Measurements from ENCODE around the gene ADGRE3. TPM values are rescaled to one million over a fixed set of nuclear protein-coding genes. Genes with fewer than 3 reads are reported as not detected.

Gene ADGRE3
- total RNA-seq, 1 donor, result not detected

DNA sequence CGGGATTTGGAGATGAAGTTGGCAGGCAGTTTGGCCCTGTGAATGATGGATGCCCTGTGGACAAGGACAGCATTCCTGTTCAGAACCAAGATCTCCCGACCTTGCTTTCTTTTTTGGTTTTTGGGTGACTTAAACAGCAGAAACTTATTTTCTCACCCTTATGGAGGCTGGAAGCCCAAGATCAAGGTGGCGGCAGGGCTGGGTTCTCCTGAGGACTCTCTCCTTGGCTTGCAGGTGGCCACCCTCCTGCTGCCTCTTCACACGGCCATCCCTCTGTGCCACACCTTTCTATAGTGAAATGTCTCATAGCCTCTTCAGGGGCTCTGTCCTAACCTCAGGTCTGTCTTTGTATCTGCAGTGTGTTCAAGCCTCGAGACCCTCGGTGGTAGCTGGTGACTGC, 29.2 kb upstream of the ADGRE3 start:
- H3K4me3 ChIP-seq (ENCODE audit: low read depth, low read length), result no peak overlapping the region
- no peak for DNase-seq (ENCODE audit: low read depth)
- TF ChIP-seq, protein P1, sequence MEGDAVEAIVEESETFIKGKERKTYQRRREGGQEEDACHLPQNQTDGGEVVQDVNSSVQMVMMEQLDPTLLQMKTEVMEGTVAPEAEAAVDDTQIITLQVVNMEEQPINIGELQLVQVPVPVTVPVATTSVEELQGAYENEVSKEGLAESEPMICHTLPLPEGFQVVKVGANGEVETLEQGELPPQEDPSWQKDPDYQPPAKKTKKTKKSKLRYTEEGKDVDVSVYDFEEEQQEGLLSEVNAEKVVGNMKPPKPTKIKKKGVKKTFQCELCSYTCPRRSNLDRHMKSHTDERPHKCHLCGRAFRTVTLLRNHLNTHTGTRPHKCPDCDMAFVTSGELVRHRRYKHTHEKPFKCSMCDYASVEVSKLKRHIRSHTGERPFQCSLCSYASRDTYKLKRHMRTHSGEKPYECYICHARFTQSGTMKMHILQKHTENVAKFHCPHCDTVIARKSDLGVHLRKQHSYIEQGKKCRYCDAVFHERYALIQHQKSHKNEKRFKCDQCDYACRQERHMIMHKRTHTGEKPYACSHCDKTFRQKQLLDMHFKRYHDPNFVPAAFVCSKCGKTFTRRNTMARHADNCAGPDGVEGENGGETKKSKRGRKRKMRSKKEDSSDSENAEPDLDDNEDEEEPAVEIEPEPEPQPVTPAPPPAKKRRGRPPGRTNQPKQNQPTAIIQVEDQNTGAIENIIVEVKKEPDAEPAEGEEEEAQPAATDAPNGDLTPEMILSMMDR (IDR thresholded peaks at IDR 0.05; ENCODE audit: insufficient read depth, low read depth, low read length), result no peak

DNA sequence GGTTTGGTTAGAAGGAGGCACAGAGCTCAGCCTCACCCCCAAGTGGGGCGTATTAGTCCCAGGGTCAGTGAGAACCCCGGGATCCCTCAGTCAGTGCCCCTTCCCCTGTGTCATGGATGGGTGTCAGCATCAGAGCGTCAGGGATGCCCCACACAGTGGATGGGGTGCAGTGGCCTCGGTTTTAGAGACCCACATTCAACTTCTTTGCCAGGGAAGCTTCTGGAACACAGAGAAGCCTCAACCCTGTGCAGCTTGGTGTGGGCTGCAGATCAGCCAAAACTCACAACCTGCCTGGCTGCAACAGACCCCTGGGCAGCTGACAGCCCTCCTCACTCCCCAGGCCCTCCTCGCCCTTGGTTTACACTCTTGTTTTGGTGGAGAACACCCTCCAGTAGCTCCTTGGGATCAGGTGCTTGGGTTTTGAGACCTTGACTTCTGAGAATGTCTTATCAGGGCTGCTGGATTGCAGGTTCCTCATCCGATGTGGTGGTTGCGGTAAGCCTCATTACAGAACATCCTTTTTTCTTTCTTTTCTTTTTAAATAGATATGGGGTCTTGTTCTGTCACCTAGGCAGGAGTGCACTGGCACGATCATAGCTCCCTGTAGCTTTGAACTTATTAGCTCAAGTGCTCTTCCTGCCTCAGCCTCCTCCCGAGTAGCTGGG, 26.2 kb upstream of the ADGRE3 start:
- TF ChIP-seq, protein P1 (IDR thresholded peaks at IDR 0.05; ENCODE audit: insufficient read depth, low read depth, low read length), result no peak
- no peak for DNase-seq (ENCODE audit: low read depth)

DNA sequence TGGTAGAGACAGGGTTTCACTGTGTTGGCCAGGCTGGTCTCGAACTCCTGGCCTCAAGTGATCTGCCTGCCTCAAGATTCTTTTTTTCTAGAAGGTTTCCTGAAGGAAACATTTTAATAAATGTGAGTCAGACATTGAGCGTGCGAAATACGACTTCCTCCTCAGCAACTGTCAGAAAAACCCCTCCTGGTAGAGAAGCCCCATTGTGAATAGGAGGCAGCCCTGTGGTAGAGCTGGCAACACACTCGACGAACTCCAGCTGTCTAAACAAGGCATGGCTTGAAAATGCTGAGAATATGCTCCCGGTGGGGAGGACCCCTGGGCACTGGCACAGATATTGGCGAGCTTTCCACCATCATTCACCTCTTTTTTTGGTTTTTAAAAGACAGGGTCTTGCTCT, 25.0 kb upstream of the ADGRE3 start:
- no peak overlapping the region for H3K4me3 ChIP-seq (ENCODE audit: low read depth, low read length)
- TF ChIP-seq, protein P1 (IDR thresholded peaks at IDR 0.05; ENCODE audit: insufficient read depth, low read depth, low read length), result no peak
- DNase-seq (ENCODE audit: low read depth), result no peak

More for the DNA sequence above, 26.2 kb upstream of the ADGRE3 start:
- H3K4me3 ChIP-seq (ENCODE audit: low read depth, low read length), result no peak overlapping the region

DNA sequence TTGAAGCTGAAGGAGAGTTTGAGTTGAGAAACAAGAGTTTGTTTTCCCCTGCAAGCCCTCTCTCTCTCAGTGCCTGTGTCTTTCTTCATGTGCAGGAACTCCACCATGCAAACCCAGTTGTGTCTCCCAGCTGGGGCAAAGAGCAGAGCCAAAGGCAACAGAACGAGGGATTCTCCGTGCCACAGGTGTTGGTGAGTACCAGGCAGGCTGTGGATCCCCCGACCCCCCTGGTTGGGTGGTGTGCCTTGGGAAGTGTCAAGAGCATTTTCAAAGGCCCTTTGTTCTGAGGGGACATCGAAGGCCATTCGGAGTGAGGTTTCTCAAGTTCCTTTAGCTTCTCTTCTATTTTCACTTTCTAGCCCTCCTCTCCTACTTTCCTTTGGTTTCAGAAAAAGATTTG, 20.8 kb upstream of the ADGRE3 start:
- H3K4me3 ChIP-seq (ENCODE audit: low read depth, low read length), result no peak overlapping the region
- TF ChIP-seq, protein P1 (IDR thresholded peaks at IDR 0.05; ENCODE audit: insufficient read depth, low read depth, low read length), result no peak
- DNase-seq (ENCODE audit: low read depth), result no peak

DNA sequence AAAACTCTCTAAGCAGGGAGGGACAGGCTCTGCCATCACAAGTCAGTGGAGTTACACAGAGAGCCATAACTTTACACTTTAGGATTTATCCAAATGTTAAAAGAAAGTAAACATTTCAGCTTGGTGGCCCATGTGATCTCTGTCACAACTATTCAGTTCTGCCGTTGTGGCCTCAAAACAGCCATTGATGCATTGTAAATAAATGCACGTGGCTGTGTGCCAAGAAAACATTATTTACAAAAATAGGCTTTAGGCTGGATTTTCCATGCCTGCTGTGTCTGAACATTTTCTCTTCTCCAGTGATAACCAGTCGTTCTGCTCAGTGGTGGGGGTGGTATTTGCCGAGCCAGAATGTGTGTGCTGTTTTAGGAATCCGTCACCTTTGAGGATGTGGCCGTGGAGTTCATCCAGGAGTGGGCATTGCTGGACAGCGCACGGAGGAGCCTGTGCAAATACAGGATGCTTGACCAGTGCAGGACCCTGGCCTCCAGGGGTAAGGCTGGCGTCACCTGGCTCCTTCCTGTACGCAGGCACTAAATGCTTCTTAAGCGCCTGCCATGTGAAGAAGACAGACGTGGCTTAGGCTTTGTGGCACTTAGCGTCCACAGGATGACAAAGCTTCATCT, 20.1 kb upstream of the ADGRE3 start:
- no peak overlapping the region for H3K4me3 ChIP-seq (ENCODE audit: low read depth, low read length)
- TF ChIP-seq, protein P1 (IDR thresholded peaks at IDR 0.05; ENCODE audit: insufficient read depth, low read depth, low read length), result no peak
- DNase-seq (ENCODE audit: low read depth), result no peak

DNA sequence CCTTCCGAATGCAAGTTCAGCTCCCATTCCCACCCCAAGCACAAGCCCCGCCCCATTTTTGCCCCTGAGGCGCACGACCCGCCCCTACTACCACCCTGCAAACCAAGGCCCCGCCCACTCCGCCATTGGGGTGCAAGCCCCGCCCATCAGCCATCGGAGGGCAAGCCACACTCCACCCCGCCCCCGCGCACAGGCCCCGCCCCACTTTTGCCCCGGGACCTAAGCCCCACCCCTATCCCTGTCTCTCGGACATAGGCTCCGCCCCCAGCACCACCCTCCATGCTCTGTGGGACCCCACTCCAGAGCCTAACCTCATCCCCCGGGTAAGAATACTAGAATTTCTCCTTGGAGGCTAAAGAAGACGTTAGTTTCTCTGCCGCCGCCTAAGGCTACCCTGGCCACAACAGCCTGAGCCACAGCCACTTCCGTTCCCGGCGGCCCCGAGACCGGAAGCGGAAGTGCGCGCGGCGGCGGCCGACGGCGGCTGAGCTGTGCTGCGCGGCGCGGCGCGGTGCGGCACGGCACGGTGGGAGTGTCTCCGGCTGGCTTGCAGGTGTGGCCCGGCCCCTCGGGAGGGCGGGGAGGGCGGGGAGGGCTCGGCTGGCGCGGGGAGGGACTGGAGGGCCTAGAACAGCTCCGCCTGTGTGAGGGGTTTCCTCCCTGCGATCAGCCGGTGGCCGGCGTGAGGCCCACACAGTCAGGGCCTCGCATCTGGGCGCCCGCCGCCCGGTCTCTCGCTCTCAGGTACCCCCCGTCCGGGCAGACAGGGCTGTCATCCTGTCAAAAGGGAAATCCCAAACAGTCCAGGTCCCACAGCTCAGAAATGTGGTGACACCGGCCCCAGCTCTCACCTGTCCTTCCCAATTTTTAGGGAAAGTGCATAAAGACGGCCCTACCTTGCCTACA, 15.2 kb upstream of the ADGRE3 start, which contains the start of gene ZNF333:
TSS of gene ZNF333 (plus strand) at position 451 of the 906 bp plus-strand sequence. CDS start 3,444 bp downstream, outside the sequence.
- peak; percentile 90 for DNase-seq (ENCODE audit: low read depth)
- peak within 1 kb of the TSS; percentile 87 for H3K4me3 ChIP-seq (ENCODE audit: low read depth, low read length)
- TF ChIP-seq, protein P1 (IDR thresholded peaks at IDR 0.05; ENCODE audit: insufficient read depth, low read depth, low read length), result no peak
